CD4-positive, alpha-beta T cell (primary cell): Measurements from ENCODE around the gene OPRD1. TPM values are rescaled to one million over a fixed set of nuclear protein-coding genes. Genes with fewer than 3 reads are reported as not detected.
A peak's percentile ranks its signal among the peaks of the same experiment; 100 is the strongest.

ENCODE experiments used
- ATAC-seq: fragments of 200-7000 bp; cut with Tn5 transposase; one replicate; pipeline ENCODE4 v1.10.0; 2022; ENCODE audit warnings: mild to moderate bottlenecking; ENCODE audit not compliant: poor library complexity
- CTCF ChIA-PET: fragments of 350-600 bp; sonication (Branson Sonifier 250); formaldehyde crosslinking; loops from one replicate; lab custom pipeline; 2021; ENCODE audit warnings: antibody characterized with exemption, inconsistent platforms; lab: Charles Lee
- POLR2A ChIA-PET: fragments of 350-600 bp; sonication (Branson Sonifier 250); formaldehyde crosslinking; loops from one replicate; lab custom pipeline; 2021; ENCODE audit warnings: antibody characterized with exemption, inconsistent platforms; lab: Charles Lee
- DNase-seq, 14 experiments: peaks; one replicate each; pipeline ENCODE4 v3.0.0-alpha.2; 2013 to 2020; ENCODE audit warnings: mixed read lengths in 2 of 14
- H3K27ac ChIP-seq, 2 donors: one replicate each; pipeline versions ENCODE4 v1.5.1 to v1.7.0; 2013; ENCODE audit warnings: low read length in 2 of 2, low read depth in 1 of 2, mild to moderate bottlenecking in 1 of 2
- H3K27me3 ChIP-seq, 2 experiments: 1 replicate in 1 of 2; 2 replicates in 1 of 2; pipeline versions ENCODE4 v1.6.1 to v1.7.0; 2013; ENCODE audit warnings: low read length in 2 of 2, control low read depth in 1 of 2, mild to moderate bottlenecking in 1 of 2, moderate library complexity in 1 of 2; ENCODE audit not compliant: insufficient read depth in 2 of 2, control insufficient read depth in 1 of 2
- H3K36me3 ChIP-seq: one replicate; pipeline ENCODE4 v1.6.1; 2013; ENCODE audit warnings: low read length, control low read depth; ENCODE audit not compliant: insufficient read depth
- H3K4me1 ChIP-seq: one replicate; pipeline ENCODE4 v1.6.1; 2013; ENCODE audit warnings: low read length, control low read depth; ENCODE audit not compliant: insufficient read depth
- H3K4me3 ChIP-seq: one replicate; pipeline ENCODE4 v1.5.1; 2013; ENCODE audit warnings: mild to moderate bottlenecking, low read length, moderate library complexity
- H3K9me3 ChIP-seq, 2 experiments: 1 replicate in 1 of 2; 2 replicates in 1 of 2; pipeline versions ENCODE4 v1.6.1 to v1.7.0; 2013; ENCODE audit warnings: low read length in 2 of 2, mild to moderate bottlenecking in 2 of 2, control low read depth in 1 of 2, moderate library complexity in 1 of 2; ENCODE audit not compliant: control insufficient read depth in 1 of 2, insufficient read depth in 1 of 2
- H3K27ac Mint-ChIP-seq: one replicate; pipeline ENCODE4 v1.8.0; 2020; ENCODE audit warnings: mixed read lengths
- H3K27me3 Mint-ChIP-seq: one replicate; pipeline ENCODE4 v1.8.0; 2021; ENCODE audit warnings: mixed read lengths
- H3K36me3 Mint-ChIP-seq: one replicate; pipeline ENCODE4 v1.8.0; 2021; ENCODE audit warnings: low read depth, mixed read lengths
- H3K4me1 Mint-ChIP-seq: one replicate; pipeline ENCODE4 v1.8.0; 2021; ENCODE audit warnings: low read depth, mixed read lengths
- H3K4me3 Mint-ChIP-seq: one replicate; pipeline ENCODE4 v1.8.0; 2020; ENCODE audit warnings: mild to moderate bottlenecking, mixed read lengths
- H3K9me3 Mint-ChIP-seq: one replicate; pipeline ENCODE4 v1.8.0; 2020; ENCODE audit warnings: mixed read lengths
- CTCF ChIP-seq: fragments of 200-600 bp; IDR thresholded peaks from one replicate; pipeline ENCODE4 v1.8.0; 2022; ENCODE audit warnings: antibody characterized with exemption, mild to moderate bottlenecking
- intact Hi-C, 2 experiments: fragments of 100-400 bp; cut with DNase I in 1 of 2; cut with micrococcal nuclease in 1 of 2; formaldehyde crosslinking; loops; one replicate each; pipeline versions ENCODE4 v1.15.1 to v1.9.0; 2023 to 2025; cut with DNase I, micrococcal nuclease
- total RNA-seq, 174 experiments: library from RNA in 2 of 174; stranded (reverse) in 2 of 174; gene quantifications; one replicate each; pipeline ENCODE4 v1.2.3 and lab custom pipeline; 2021 to 2026

The OPRD1 gene
- total RNA-seq, 2 experiments from 2014 or later: not detected

DNA sequence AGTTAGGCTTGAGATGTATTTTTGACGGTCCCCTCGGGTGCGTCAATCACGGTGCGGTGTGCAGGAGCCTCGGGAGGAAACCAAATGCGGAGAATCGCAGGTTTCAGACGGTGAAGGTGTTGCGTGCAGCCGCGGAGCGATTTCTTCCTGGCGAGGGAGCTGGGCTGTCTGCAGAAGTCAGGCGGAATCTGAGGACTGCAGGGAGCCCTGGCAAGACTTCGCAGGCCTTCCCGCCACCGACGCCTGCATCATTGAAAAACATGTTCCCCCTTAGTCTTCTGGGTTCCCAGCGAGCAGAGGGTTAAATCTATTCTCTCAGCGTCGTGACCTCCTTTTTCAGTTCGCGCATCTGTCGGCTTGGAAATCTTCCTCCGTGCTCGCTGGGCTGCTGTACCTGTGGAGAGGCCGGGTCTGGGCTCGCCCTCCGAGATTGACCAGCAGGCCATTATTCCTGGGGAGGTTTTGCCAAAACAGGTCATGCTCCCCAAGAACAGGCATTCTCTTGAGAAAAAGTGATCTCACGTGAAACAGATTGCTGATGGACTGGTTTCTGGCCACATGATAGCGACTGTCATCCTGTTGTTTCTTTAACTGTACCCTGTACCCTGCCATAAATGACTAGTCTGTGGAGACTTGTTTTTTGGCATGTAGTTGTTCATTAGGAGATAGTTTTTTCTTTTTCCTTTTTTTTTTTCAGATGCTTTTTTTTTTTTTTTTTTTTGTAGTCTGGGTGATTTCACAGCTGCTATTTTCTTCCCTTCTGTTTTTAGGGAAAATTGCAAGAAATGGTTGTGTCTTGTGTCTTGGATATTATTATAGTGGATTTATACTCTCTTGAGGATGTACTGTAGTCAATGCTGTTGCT lies 103.3 kb downstream of the OPRD1 start:
- peaks cover 61% of the 10 kb centered on the region for H3K4me1 Mint-ChIP-seq
- DNase-seq (peak; percentile 5 to 79 (median 42)), ATAC-seq (peak; percentile 50)
- intact Hi-C loops: loop anchor here (1.0 to 5.0 kb wide), 4 partner anchors 32 to 57 kb away; no protein-coding TSS in a partner anchor
- Histone ChIP-seq H3K4me3 (peak overlapping the region; percentile 70), H3K9me3 (no peaks in the 10 kb centered on the region), H3K36me3 (no peaks in the 10 kb centered on the region), H3K4me1 (peaks cover 44% of the 10 kb centered on the region), H3K27ac (peak overlapping the region; percentile 32 to 76), H3K27me3 (no peaks in the 10 kb centered on the region)
- ChIA-PET POLR2A (interaction anchor here (0.6 to 6.2 kb wide), 19 partner anchors 11 to 1834 kb away, joined by 3 to 110 read pairs (median 8); partner anchors contain the start of genes MED18, RNU11, SRSF4 and YTHDF2), CTCF (interaction anchor here (0.6 to 2.0 kb wide), 6 partner anchors 15 to 484 kb away, joined by 3 to 4 read pairs (median 3); no protein-coding TSS in a partner anchor)
- no peaks in the 10 kb centered on the region for H3K9me3 Mint-ChIP-seq
- H3K36me3 Mint-ChIP-seq: peaks cover 36% of the 10 kb centered on the region
- H3K27ac Mint-ChIP-seq: peak overlapping the region; percentile 93
- no peak for TF ChIP-seq CTCF
- H3K4me3 Mint-ChIP-seq: peak overlapping the region; percentile 90
- H3K27me3 Mint-ChIP-seq: no peaks in the 10 kb centered on the region

DNA sequence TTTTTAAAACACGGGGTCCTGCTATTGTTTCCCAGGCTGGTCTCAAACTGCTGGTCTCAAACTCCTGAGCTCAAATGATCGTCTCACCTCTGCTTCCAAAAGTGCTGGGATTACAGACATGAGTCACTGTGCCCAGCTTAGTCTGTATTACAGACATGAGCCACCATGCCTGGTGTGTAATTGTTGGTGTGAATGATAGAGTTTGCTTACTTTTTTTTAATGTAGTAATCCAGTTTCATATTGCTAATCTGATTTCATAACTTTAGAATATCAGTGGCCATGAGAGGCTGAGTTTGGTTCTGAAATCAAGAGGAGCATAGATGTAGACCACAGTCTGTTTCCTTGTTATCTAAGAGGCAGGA lies 105.8 kb downstream of the OPRD1 start:
- Mint-ChIP-seq H3K27ac (peak overlapping the region; percentile 93), H3K4me3 (peak overlapping the region; percentile 90), H3K36me3 (peaks cover 36% of the 10 kb centered on the region), H3K9me3 (no peaks in the 10 kb centered on the region), H3K4me1 (peaks cover 80% of the 10 kb centered on the region), H3K27me3 (no peaks in the 10 kb centered on the region)
- DNase-seq: peak in 1 of 14 experiments; percentile 47
- no peaks in the 10 kb centered on the region for H3K36me3 ChIP-seq
- intact Hi-C loops: loop anchor here (2.0 to 5.0 kb wide), 4 partner anchors 15 to 55 kb away; no protein-coding TSS in a partner anchor
- no peak for TF ChIP-seq CTCF
- ChIA-PET POLR2A (interaction anchor here (6.2 kb wide), 1 partner anchor 8 kb away, joined by 110 read pairs; no protein-coding TSS in a partner anchor), CTCF (interaction anchor here (1.1 to 2.1 kb wide), 3 partner anchors 33 to 41 kb away, joined by 3 to 6 read pairs (median 4); no protein-coding TSS in a partner anchor)
- no peaks in the 10 kb centered on the region for H3K9me3 ChIP-seq
- no peak for ATAC-seq
- H3K4me3 ChIP-seq: peak overlapping the region; percentile 70
- H3K27me3 ChIP-seq: no peaks in the 10 kb centered on the region
- peaks cover 59% of the 10 kb centered on the region for H3K4me1 ChIP-seq
- H3K27ac ChIP-seq: peak overlapping the region in 1 of 2 donors; percentile 31

Other genes starting within 250 kb of the OPRD1 start
- gene RAB42, start 219.9 kb upstream of the OPRD1 start, total RNA-seq: not detected
- 1 to 10 TPM; 7.0 to 8.0 TPM for gene TAF12, start 169.1 kb upstream of the OPRD1 start, total RNA-seq
- not detected for gene RNU11, start 163.6 kb upstream of the OPRD1 start, total RNA-seq
- 10 to 100 TPM in 1 of 2 experiments, 1 to 10 TPM in 1; 9.0 to 11.8 TPM for gene GMEB1, start 143.4 kb upstream of the OPRD1 start, total RNA-seq
- gene YTHDF2, start 75.2 kb upstream of the OPRD1 start, total RNA-seq: 100 to 1,000 TPM in 1 of 2 experiments, 10 to 100 TPM in 1; 85.0 to 100 TPM
- gene EPB41, start 102.4 kb downstream of the OPRD1 start, total RNA-seq: 100 to 1,000 TPM; 138 to 145 TPM